ENCODE measurements around the gene CADM2.
A peak's percentile ranks its signal among the peaks of the same experiment; 100 is the strongest.

Gene CADM2

DNA sequence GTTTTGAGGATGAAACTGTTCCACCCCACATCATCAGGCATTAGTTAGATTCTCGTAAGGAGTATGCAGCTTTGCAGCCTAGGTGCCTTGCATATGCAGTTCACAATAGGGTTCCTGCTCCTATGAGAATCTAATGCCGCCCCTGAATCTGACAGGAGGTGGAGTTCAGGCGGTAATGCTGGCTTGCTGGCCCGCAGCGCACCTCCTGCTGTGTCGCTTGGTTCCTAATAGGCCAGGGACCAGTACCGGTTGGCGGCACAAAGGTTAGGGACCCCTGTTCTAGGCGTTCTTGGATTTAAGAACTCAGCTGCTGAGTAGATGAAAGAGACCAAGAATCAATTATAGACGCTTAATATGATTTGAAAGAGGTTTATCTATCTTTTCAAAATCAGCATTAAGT is 595.4 kb downstream of the CADM2 start:
- FAIRE-seq (no peak), DNase-seq (ENCODE audit: low spot score) (no peak)

- no peak for FAIRE-seq
- no peak for DNase-seq (ENCODE audit: low spot score)
Measured at GRCh38 chr3:85560088-85560785, 601.4 kb downstream of the CADM2 start.

DNA sequence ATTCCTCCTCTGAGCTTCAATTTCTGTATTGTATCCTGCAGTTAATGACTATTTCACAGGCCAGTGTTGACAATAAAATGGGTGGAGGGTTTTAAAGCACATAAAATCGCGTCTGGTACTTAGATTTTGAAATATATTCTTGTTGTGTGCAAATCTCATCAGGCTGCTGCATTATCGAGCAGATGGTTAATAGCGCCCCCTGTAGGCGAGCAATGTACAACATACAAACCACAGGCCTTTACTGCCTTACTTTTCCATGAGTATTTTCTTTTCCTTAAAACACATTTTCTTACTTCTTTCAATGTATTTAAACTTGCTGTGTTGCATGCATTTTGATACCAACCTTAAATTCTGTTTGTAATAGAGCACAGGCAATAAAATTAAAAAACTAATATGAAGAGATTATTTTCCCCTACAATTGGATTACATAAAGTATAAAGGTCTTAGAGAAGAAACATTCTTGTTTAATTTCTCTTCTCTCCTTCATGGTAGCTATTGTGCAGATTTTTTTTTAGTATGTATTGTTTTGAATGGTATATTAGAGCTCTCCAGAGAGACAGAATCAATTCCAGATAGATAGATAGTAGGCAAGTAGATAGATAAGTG is 608.4 kb downstream of the CADM2 start:
- FAIRE-seq (no peak), DNase-seq (ENCODE audit: low spot score) (peak; percentile 29)

DNA sequence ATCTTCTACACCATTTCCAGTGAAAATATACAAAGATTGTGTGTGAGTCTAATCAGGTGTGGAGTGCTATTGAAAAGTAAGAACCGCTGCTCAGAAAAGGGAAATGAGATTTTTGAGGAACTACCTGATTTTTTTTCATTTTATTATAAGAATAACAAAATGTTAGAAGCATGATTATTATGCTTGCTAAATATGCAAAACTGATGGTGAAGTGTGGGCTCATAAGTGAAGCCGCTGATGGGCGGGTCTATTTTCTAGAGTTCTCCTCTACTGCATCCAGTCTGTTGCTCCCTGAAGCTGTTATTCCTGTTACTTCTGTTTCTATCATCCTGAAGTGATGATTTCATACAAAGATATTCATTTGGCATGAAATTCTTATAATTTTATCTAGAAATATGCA is 612.0 kb downstream of the CADM2 start:
- DNase-seq (ENCODE audit: low spot score) (no peak), FAIRE-seq (no peak)

- no peak for DNase-seq (ENCODE audit: low spot score)
- no peak for FAIRE-seq
Measured at GRCh38 chr3:85571835-85572234, 613.0 kb downstream of the CADM2 start.

GRCh38 chr3:85572426-85572825 is 613.6 kb downstream of the CADM2 start:
- no peak for FAIRE-seq

GRCh38 chr3:85572978-85573377 is 614.2 kb downstream of the CADM2 start:
- DNase-seq (ENCODE audit: low spot score): no peak
- FAIRE-seq: no peak

More at GRCh38 chr3:85572426-85572825, 613.6 kb downstream of the CADM2 start:
- DNase-seq (ENCODE audit: low spot score): no peak

- DNase-seq (ENCODE audit: low spot score) (no peak), FAIRE-seq (no peak)
Measured at GRCh38 chr3:85574006-85574705, 615.4 kb downstream of the CADM2 start.

DNA sequence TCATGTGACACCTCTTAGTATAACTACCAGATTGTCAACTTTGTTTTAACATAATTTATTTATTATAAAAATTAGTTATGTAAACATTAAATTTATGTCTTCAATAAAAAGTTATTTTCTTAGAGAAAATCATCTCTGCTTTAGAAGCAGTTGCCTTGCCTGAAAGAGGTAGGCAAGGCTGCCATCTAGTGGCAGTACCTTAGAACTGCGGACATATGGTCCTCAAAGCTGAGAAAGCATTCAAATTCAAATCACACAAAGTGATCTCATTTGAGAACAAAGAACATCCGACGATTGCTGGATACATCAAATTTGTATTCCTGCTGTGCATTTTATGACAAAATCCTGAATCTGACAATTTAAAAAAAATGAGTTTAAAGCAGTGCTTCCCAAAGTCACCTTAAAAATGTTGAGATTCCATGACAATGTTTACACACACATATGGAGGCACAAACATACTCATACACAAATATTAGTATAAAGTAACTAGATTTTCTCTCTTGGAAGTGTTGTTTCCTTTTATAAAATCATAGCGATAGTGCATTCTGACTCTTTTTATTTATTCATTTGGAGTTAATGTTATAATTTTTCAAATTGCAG is 617.4 kb downstream of the CADM2 start:
- FAIRE-seq (no peak), DNase-seq (ENCODE audit: low spot score) (peak; percentile 48)

GRCh38 chr3:85576697-85577200 is 618.0 kb downstream of the CADM2 start:
- DNase-seq (ENCODE audit: low spot score) (no peak), FAIRE-seq (no peak)

GRCh38 chr3:85584779-85585356 is 626.1 kb downstream of the CADM2 start:
- no peak for FAIRE-seq
- no peak for DNase-seq (ENCODE audit: low spot score)

DNA sequence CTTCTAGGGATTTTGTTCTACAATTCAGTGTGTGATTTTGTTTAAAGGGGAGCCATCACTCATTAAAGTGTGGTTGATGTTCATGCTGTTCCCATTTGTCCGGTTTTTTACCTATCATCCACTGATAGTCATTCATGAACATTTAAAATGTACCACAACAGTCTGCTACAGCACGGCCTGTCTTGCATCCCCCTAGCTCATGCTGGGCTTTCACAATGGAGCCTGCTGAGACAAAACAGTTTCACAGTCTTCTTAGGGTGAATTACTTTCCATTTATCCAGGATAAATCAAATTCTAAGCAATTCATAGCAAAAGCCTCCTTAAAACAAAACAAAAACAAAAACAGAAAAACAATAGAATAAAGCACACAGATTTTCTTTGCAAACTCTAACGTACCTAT is 627.2 kb downstream of the CADM2 start:
- DNase-seq (ENCODE audit: low spot score) (no peak), FAIRE-seq (no peak)

DNA sequence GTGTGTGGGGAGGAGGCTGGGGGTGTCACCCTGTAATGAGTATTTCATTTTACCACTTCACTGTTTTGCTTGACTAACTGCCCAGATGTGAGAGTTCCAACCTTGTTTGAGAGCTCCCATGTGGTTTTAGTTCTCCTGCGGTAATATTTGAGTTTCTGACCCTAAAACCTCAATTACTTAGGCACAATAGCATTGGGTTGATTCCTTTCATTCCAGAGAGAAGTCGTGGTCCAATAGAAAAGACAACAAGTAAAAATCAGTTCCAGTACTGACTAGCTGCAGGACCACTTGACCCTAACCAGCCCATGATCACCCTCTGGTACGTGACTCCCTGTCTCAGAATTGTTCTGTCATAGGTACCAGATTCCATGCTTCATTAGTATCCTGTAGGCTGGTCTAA is 630.4 kb downstream of the CADM2 start:
- DNase-seq (ENCODE audit: low spot score) (peak; percentile 46), FAIRE-seq (peak; percentile 20)

DNA sequence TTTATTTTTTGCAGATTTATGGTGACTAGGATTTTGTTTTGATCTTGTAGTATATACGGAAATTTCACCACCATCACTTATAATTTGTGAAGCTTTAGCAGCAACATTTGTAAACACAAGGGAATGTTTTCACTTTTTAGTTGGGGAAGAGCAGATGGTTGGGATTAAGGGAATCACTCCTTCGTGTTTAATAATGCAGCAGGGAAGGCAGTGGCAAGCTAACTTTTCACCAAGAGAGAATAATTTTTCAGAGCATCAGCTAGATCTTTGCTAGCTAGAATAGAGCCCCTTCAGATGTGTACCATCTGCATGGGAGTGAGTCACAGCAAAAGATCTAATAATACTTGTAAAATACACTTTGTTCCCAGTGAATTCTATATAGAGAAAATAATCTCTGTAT is 632.7 kb downstream of the CADM2 start:
- no peak for DNase-seq (ENCODE audit: low spot score)
- no peak for FAIRE-seq

- DNase-seq (ENCODE audit: low spot score): no peak
- no peak for FAIRE-seq
Measured at GRCh38 chr3:85592256-85592655, 633.5 kb downstream of the CADM2 start.

- DNase-seq (ENCODE audit: low spot score): no peak
- FAIRE-seq: no peak
Measured at GRCh38 chr3:85594676-85595075, 635.9 kb downstream of the CADM2 start.

GRCh38 chr3:85603378-85603777 is 644.6 kb downstream of the CADM2 start:
- DNase-seq (ENCODE audit: low spot score) (no peak), FAIRE-seq (no peak)

- no peak for DNase-seq (ENCODE audit: low spot score)
- no peak for FAIRE-seq
Measured at GRCh38 chr3:85604641-85605040, 645.9 kb downstream of the CADM2 start.

DNA sequence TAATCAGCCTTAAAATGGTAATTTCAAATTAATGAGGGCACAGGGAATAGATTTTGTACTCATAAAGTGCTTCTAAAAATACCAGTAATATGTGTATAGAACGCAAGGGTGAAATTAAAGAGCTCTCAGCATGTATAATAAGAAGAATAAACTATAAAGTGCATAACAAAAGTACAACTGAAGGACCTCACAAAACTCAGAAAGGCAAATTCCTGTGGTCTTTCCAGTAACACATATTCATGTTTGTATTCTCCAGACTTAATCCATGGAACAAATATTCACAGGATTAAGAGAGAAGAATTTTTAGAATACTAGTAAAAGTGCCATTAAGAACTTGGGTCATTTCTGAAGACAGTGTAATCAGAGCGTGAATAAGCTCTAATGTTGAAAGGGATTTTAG is 646.3 kb downstream of the CADM2 start:
- DNase-seq (ENCODE audit: low spot score) (no peak), FAIRE-seq (no peak)

GRCh38 chr3:85626662-85627061 is 667.9 kb downstream of the CADM2 start:
- FAIRE-seq (no peak), DNase-seq (ENCODE audit: low spot score) (no peak)

DNA sequence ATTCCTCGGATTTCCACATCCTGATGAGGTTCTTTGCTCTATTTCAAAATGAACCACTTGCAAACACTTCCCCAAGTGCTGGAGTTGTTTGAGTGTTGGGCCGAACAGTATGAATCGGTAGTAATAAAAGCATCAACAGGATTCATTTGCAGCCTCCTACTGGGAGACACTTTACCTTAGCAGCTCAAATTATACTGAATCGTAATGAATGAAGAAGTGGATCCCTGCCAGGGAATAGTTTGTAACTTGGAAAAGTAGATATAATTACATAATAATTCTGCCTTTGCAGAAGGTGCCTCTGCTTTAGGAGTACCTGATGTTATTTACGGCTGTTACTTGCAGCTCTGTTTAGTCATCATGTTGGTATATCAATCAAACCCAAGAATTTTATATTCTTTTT is 669.1 kb downstream of the CADM2 start:
- FAIRE-seq (no peak), DNase-seq (ENCODE audit: low spot score) (no peak)

DNA sequence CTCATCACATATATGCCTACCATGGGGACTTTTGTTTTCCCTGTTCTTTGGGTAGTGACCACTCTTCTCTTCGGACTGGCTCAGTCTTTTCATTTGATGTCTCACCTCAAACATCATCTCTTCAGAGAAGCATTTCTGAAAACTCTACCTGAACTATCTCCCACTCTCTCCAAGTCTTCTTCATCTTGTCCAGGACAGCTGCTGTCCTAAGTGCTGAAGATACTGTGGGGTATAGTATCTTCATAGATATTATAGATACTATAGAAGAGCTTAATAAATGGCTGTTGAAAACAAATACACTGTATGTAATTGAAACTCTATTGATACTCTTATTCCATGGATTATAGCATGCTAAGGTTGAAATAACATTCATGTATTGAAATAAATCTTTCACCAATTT is 672.3 kb downstream of the CADM2 start:
- FAIRE-seq (no peak), DNase-seq (ENCODE audit: low spot score) (no peak)
